Type B pancreatic cell (in vitro differentiated cells): ENCODE results near the gene F10. TPM values are rescaled to one million over a fixed set of nuclear protein-coding genes. Genes with fewer than 3 reads are reported as not detected.
A peak's percentile ranks its signal among the peaks of the same experiment; 100 is the strongest.
"Not testable (repeated sequence)": the region's sequence is repeated elsewhere in the genome, so short reads cannot be mapped to it uniquely, and the experiment has no call there.

ENCODE experiments used
- DNase-seq: peaks from one replicate; pipeline ENCODE4 v3.0.0; 2021; ENCODE audit warnings: mixed read lengths; ENCODE audit not compliant: unreplicated experiment; ENCODE audit errors: extremely low spot score
- H3K27ac Mint-ChIP-seq: 2 replicates; pipeline ENCODE4 v1.8.0; 2021; ENCODE audit warnings: mild to moderate bottlenecking, mixed read lengths
- H3K27me3 Mint-ChIP-seq: 2 replicates; pipeline ENCODE4 v1.8.0; 2021; ENCODE audit warnings: mixed read lengths
- H3K36me3 Mint-ChIP-seq: 2 replicates; pipeline ENCODE4 v1.8.0; 2021; ENCODE audit warnings: mixed read lengths
- H3K4me1 Mint-ChIP-seq: one replicate; pipeline ENCODE4 v1.8.0; 2021; ENCODE audit warnings: mixed read lengths; ENCODE audit not compliant: unreplicated experiment
- H3K4me3 Mint-ChIP-seq: 2 replicates; pipeline ENCODE4 v1.8.0; 2021; ENCODE audit warnings: mild to moderate bottlenecking, mixed read lengths
- H3K9me3 Mint-ChIP-seq: 2 replicates; pipeline ENCODE4 v1.8.0; 2021; ENCODE audit warnings: mixed read lengths
- total RNA-seq: library from RNA; stranded (reverse); gene quantifications from 2 replicates; pipeline ENCODE4 v1.2.1, GENCODE V29; 2021; ENCODE audit warnings: low replicate concordance
- TF ChIP-seq, protein P1 (sequence below): fragments of 200-600 bp; sonication (generic); conservative IDR thresholded peaks from 2 replicates; pipeline ENCODE4 v1.5.0; 2021; ENCODE audit warnings: antibody characterized with exemption, mild to moderate bottlenecking

F10 gene
- total RNA-seq, 1 donor from 2014 or later = 34.4 TPM

DNA sequence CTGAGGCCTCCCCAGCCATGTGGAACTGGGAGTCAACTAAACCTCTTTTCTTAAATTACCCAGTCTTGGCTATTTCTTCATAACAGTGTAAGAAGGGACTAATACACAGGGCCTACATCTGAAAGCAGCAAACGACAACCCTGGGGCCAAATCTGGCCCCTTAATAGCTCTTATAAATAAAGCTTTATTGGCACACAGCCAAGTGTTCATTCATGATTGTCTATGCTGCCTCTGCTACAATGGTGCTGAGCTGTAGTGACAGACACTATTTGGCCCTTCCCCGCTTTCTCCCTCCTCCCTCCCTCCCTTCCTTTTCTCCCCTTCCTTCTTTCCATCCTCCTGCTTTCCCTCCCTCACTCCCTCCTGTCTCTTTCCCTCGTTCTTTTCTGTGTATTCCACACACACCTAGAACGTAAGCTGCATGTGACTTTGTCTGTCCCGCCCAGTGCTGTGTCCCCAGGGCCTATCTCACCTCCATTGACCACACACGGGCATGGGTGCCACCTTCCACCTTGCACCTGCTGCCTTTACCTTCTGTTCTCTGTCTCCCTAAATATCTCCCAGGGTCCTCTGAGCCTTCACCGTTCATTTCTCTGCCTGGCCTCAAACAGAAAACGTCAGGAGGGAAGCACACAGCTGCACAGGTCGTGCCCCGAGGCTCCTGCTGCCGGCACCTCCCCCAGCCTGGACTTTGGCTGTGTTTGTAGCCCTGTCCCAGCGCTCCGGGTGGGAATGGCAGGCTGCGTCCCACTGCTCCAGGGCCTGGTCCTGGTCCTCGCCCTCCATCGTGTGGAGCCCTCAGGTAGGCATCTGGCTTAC, 35.5 kb downstream of the F10 start, which contains the start of gene PROZ:
TSS of gene PROZ (plus strand) at position 720 of the 819 bp plus-strand sequence. CDS start at position 733, 13 bp downstream.
- no peak within 1 kb of the TSS for H3K4me3 Mint-ChIP-seq
- peaks cover 7% of the 10 kb centered on the region for H3K9me3 Mint-ChIP-seq
- peak within 1 kb of the TSS; percentile 31 for H3K27ac Mint-ChIP-seq
- TF ChIP-seq, protein P1, sequence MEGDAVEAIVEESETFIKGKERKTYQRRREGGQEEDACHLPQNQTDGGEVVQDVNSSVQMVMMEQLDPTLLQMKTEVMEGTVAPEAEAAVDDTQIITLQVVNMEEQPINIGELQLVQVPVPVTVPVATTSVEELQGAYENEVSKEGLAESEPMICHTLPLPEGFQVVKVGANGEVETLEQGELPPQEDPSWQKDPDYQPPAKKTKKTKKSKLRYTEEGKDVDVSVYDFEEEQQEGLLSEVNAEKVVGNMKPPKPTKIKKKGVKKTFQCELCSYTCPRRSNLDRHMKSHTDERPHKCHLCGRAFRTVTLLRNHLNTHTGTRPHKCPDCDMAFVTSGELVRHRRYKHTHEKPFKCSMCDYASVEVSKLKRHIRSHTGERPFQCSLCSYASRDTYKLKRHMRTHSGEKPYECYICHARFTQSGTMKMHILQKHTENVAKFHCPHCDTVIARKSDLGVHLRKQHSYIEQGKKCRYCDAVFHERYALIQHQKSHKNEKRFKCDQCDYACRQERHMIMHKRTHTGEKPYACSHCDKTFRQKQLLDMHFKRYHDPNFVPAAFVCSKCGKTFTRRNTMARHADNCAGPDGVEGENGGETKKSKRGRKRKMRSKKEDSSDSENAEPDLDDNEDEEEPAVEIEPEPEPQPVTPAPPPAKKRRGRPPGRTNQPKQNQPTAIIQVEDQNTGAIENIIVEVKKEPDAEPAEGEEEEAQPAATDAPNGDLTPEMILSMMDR = no peak
- no peaks in the 10 kb centered on the region for H3K36me3 Mint-ChIP-seq
- peaks cover 25% of the 10 kb centered on the region for H3K27me3 Mint-ChIP-seq
- DNase-seq = peak; percentile 8
- H3K4me1 Mint-ChIP-seq = no peaks in the 10 kb centered on the region

GRCh38 chr13:113158946-113159345, 36.3 kb downstream of the F10 start:
- Mint-ChIP-seq H3K4me3 (no peak overlapping the region), H3K27me3 (peaks cover 31% of the 10 kb centered on the region), H3K27ac (no peak overlapping the region), H3K4me1 (no peaks in the 10 kb centered on the region), H3K36me3 (no peaks in the 10 kb centered on the region), H3K9me3 (peaks cover 7% of the 10 kb centered on the region)
- TF ChIP-seq, protein P1 = no peak
- DNase-seq = no peak

DNA sequence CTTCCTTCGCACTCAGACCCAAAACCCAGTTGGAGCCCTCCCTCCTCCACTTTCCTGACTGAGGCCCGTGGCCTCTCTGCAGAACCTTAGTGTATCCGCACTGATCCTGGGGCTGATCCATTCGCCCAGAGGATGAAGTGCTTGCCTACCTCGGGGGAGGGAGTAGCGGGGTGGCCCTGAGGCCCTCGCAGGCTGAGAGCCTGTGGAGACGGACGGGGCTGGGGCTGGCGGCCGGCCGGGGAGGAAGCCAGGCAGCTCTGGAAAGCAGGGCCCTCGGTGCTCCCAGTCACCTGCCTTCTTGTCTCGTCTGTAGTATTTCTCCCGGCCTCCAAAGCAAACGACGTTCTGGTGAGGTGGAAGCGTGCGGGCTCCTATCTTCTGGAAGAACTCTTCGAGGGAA, 37.1 kb downstream of the F10 start:
- no peaks in the 10 kb centered on the region for H3K4me1 Mint-ChIP-seq
- H3K9me3 Mint-ChIP-seq = peaks cover 7% of the 10 kb centered on the region
- H3K27ac Mint-ChIP-seq = no peak overlapping the region
- H3K4me3 Mint-ChIP-seq = no peak overlapping the region
- no peaks in the 10 kb centered on the region for H3K36me3 Mint-ChIP-seq
- DNase-seq = no peak
- H3K27me3 Mint-ChIP-seq = peaks cover 33% of the 10 kb centered on the region
- TF ChIP-seq, protein P1 = no peak

- Mint-ChIP-seq H3K9me3 (peaks cover 7% of the 10 kb centered on the region), H3K36me3 (no peaks in the 10 kb centered on the region), H3K27ac (no peak overlapping the region), H3K4me3 (no peak overlapping the region), H3K4me1 (no peaks in the 10 kb centered on the region), H3K27me3 (peaks cover 34% of the 10 kb centered on the region)
- TF ChIP-seq, protein P1 = no peak
- no peak for DNase-seq
Observed at GRCh38 chr13:113160983-113161382, 38.4 kb downstream of the F10 start.

GRCh38 chr13:113161433-113161832, 38.8 kb downstream of the F10 start:
- H3K27me3 Mint-ChIP-seq = peaks cover 34% of the 10 kb centered on the region
- H3K27ac Mint-ChIP-seq = no peak overlapping the region

GRCh38 chr13:113161975-113162374, 39.4 kb downstream of the F10 start:
- not testable (repeated sequence) for H3K9me3 Mint-ChIP-seq, H3K4me1 Mint-ChIP-seq, H3K36me3 Mint-ChIP-seq, H3K4me3 Mint-ChIP-seq, DNase-seq, H3K27ac Mint-ChIP-seq
- H3K27me3 Mint-ChIP-seq = peaks cover 32% of the 10 kb centered on the region

More at GRCh38 chr13:113161433-113161832, 38.8 kb downstream of the F10 start:
- DNase-seq = no peak
- peaks cover 7% of the 10 kb centered on the region for H3K9me3 Mint-ChIP-seq
- no peaks in the 10 kb centered on the region for H3K4me1 Mint-ChIP-seq
- TF ChIP-seq, protein P1 = no peak
- no peaks in the 10 kb centered on the region for H3K36me3 Mint-ChIP-seq
- H3K4me3 Mint-ChIP-seq = no peak overlapping the region
